ENCODE measurements around the gene ARID1B.

GRCh38 chr6:157194643-157195042 is 417.5 kb downstream of the ARID1B start:
- TF ChIP-seq CTCF (IDR thresholded peaks at IDR 0.05), result no peak
- TF ChIP-seq EZH2 (IDR thresholded peaks at IDR 0.05), result no peak

Data from neural progenitor cell (in vitro differentiated cells).